Gastroesophageal sphincter (tissue), 4 donors: ENCODE results near the gene RIMBP2. TPM values are rescaled to one million over a fixed set of nuclear protein-coding genes. Genes with fewer than 3 reads are reported as not detected.

Experiments used
- ATAC-seq: fragments of 150-250 bp; one replicate; pipeline ENCODE4 v1.9.1; 2016; ENCODE audit warnings: mild to moderate bottlenecking, moderate library complexity
- H3K27ac ChIP-seq, 4 donors: fragments of 200-600 bp; sonication (generic) in 3 of 4; 1 replicate in 3 of 4; 2 replicates in 1 of 4; pipeline ENCODE4 v1.5.1; 2016 to 2019
- H3K27me3 ChIP-seq: fragments of 200-600 bp; sonication (generic); one replicate; pipeline ENCODE4 v1.5.1; 2019
- H3K36me3 ChIP-seq, 2 donors: fragments of 200-600 bp; sonication (generic); one replicate each; pipeline ENCODE4 v1.5.1; 2019; ENCODE audit warnings: control low read depth in 1 of 2
- H3K4me1 ChIP-seq, 3 donors: fragments of 200-600 bp; sonication (generic); 1 replicate in 2 of 3; 2 replicates in 1 of 3; pipeline ENCODE4 v1.5.1; 2016 to 2019; ENCODE audit warnings: control low read depth in 2 of 3
- H3K4me3 ChIP-seq, 2 donors: fragments of 200-600 bp; sonication (generic); one replicate each; pipeline ENCODE4 v1.5.1; 2019; ENCODE audit warnings: mild to moderate bottlenecking in 1 of 2, moderate library complexity in 1 of 2
- H3K9me3 ChIP-seq, 3 donors: fragments of 200-600 bp; sonication (generic); one replicate each; pipeline ENCODE4 v1.5.1; 2017 to 2019; ENCODE audit warnings: control low read depth in 2 of 3
- CTCF ChIP-seq, 4 experiments: fragments of 200-600 bp in 2 of 4; fragments of 450-650 bp in 2 of 4; sonication (generic) in 1 of 4; IDR thresholded peaks; one replicate each; pipeline ENCODE4 v1.5.1; 2017 to 2019; ENCODE audit warnings: antibody characterized with exemption in 4 of 4, mild to moderate bottlenecking in 2 of 4, moderate library complexity in 2 of 4
- EP300 ChIP-seq: sonication (generic); formaldehyde crosslinking; IDR thresholded peaks from one replicate; pipeline ENCODE4 v1.6.1; 2017; ENCODE audit warnings: antibody characterized with exemption, mild to moderate bottlenecking
- POLR2A ChIP-seq, 2 donors: fragments of 450-650 bp; IDR thresholded peaks; one replicate each; pipeline ENCODE4 v1.6.1; 2017; ENCODE audit warnings: antibody characterized with exemption in 2 of 2, mild to moderate bottlenecking in 2 of 2, moderate library complexity in 1 of 2
- POLR2AphosphoS5 ChIP-seq: sonication (generic); formaldehyde crosslinking; IDR thresholded peaks from one replicate; pipeline ENCODE4 v1.6.1; 2017; ENCODE audit warnings: antibody characterized with exemption
- WGBS, 2 donors: methylation state at CpG; one replicate each; pipeline ENCODE4 v1.1.5; 2018; ENCODE audit warnings: low coverage in 1 of 2; 5-methylcytosine and 5-hydroxymethylcytosine counted together
- total RNA-seq, 4 donors: library from RNA; depleted of rRNA; stranded (reverse); fragments of >200 nt; gene quantifications; one replicate each; pipeline ENCODE4 v1.1.0, GENCODE V29; 2016

RIMBP2 gene
- total RNA-seq, 4 donors from 2014 or later = 0.42 to 1.1 (median 0.60) TPM

- 76 to 80% methylated on average over 2 to 5 of the region's 15 CpGs for WGBS, 2 donors
These were observed 12.2 kb downstream of the RIMBP2 start for GRCh38 chr12:130703733-130704375.

GRCh38 chr12:130702966-130703732 lies 12.9 kb downstream of the RIMBP2 start:
- Histone ChIP-seq H3K36me3 (no peaks in the 10 kb centered on the region), H3K4me1 (no peaks in the 10 kb centered on the region), H3K9me3 (no peaks in the 10 kb centered on the region), H3K27ac (no peak overlapping the region), H3K27me3 (peaks cover 40% of the 10 kb centered on the region), H3K4me3 (no peak overlapping the region)
- WGBS, 2 donors = 67 to 77% methylated on average over 7 to 8 of the region's 25 CpGs
- no peak for TF ChIP-seq POLR2A (IDR thresholded peaks at IDR 0.05)
- no peak for TF ChIP-seq EP300
- no peak for TF ChIP-seq POLR2AphosphoS5
- TF ChIP-seq CTCF (IDR thresholded peaks at IDR 0.05) = no peak
- no peak for ATAC-seq

More at GRCh38 chr12:130703733-130704375, 12.2 kb downstream of the RIMBP2 start:
- no peak for ATAC-seq
- no peak overlapping the region for H3K27ac ChIP-seq
- H3K4me3 ChIP-seq = no peak overlapping the region
- no peaks in the 10 kb centered on the region for H3K4me1 ChIP-seq
- no peak for TF ChIP-seq POLR2AphosphoS5
- no peak for TF ChIP-seq CTCF (IDR thresholded peaks at IDR 0.05)
- no peak for TF ChIP-seq EP300
- TF ChIP-seq POLR2A (IDR thresholded peaks at IDR 0.05) = no peak
- H3K36me3 ChIP-seq = no peaks in the 10 kb centered on the region
- H3K27me3 ChIP-seq = peaks cover 47% of the 10 kb centered on the region
- H3K9me3 ChIP-seq = no peaks in the 10 kb centered on the region

DNA sequence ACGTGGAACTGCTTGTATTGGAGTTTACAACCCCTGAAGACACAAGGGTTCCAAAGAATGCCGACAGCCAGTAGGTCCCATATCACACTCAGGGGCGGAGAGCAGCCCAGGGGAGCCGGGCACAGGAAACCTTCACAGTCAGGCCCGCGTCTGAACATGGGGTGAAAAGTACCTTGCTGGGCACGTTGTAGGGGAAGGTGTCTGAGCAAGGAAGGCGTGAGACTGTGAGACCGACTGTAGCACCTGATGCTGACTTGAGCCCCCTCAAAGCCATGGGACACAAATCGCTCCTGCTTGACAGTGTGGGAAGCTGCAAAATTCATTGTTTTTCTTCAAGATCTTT lies 14.7 kb downstream of the RIMBP2 start:
- WGBS, 2 donors = 70 to 72% methylated on average over 3 to 5 of the region's 10 CpGs
- ATAC-seq = no peak
- no peak overlapping the region for H3K27ac ChIP-seq

DNA sequence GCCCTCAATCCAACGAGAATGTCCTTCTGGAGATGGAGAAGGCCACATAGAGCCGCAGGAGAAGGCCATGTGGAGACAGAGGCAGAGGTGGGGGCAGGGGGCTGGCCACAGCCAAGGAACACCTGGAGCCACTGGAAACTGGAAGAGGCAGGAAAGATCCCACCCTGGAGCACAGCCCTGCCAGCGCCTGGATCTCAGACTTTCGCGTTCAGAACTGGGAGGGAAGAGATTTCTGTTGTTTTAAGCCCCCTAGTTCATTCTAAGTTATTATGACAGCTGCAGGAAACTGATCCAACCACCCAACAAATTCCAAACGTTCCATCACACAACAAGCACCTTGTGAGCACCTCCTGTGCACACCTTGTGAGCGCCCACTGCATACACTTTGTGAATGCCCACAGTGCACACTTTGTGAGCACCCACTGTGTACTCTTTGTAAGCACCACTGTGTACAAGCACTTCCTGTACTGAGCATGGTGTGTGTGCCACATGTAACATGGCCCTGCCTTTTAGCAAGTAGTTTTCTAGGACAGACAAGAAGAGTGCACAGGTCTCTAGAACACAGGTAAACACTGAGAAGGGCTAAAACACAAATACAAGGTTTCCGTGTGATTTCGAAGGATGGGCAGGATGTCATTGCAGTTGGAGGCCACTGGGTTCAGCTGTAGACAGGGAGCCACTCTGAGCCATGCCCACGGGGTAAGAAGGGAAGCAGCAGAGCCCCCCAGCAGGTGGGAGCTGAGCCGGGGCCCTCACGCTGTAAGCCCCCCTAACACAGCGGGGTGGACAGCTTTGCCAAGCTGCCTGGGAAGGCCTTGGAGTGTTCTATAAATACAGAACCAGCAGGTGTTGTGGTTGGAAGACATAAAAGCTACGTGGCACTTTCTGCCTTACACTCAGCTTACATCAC lies 15.4 kb downstream of the RIMBP2 start:
- Histone ChIP-seq H3K27me3 (peaks cover 32% of the 10 kb centered on the region), H3K36me3 (no peaks in the 10 kb centered on the region), H3K9me3 (no peaks in the 10 kb centered on the region), H3K27ac (no peak overlapping the region), H3K4me3 (no peak overlapping the region), H3K4me1 (no peaks in the 10 kb centered on the region)
- no peak for ATAC-seq
- TF ChIP-seq CTCF (IDR thresholded peaks at IDR 0.05) (no peak), POLR2AphosphoS5 (no peak), POLR2A (IDR thresholded peaks at IDR 0.05) (no peak), EP300 (no peak)
- 47 to 76% methylated on average over 3 to 6 of the region's 14 CpGs for WGBS, 2 donors

More for the DNA sequence above, 14.7 kb downstream of the RIMBP2 start:
- no peaks in the 10 kb centered on the region for H3K9me3 ChIP-seq
- TF ChIP-seq POLR2A (IDR thresholded peaks at IDR 0.05) (no peak), CTCF (IDR thresholded peaks at IDR 0.05) (no peak), POLR2AphosphoS5 (no peak), EP300 (no peak)
- no peaks in the 10 kb centered on the region for H3K36me3 ChIP-seq
- no peak overlapping the region for H3K4me3 ChIP-seq
- peaks cover 32% of the 10 kb centered on the region for H3K27me3 ChIP-seq
- H3K4me1 ChIP-seq = no peaks in the 10 kb centered on the region
